ENCODE results near the gene NAP1L4. TPM values are rescaled to one million over a fixed set of nuclear protein-coding genes. Genes with fewer than 3 reads are reported as not detected.

Gene NAP1L4
- total RNA-seq, 6 experiments from 2014 or later: 37.6 to 76.0 (median 56.9) TPM

DNA sequence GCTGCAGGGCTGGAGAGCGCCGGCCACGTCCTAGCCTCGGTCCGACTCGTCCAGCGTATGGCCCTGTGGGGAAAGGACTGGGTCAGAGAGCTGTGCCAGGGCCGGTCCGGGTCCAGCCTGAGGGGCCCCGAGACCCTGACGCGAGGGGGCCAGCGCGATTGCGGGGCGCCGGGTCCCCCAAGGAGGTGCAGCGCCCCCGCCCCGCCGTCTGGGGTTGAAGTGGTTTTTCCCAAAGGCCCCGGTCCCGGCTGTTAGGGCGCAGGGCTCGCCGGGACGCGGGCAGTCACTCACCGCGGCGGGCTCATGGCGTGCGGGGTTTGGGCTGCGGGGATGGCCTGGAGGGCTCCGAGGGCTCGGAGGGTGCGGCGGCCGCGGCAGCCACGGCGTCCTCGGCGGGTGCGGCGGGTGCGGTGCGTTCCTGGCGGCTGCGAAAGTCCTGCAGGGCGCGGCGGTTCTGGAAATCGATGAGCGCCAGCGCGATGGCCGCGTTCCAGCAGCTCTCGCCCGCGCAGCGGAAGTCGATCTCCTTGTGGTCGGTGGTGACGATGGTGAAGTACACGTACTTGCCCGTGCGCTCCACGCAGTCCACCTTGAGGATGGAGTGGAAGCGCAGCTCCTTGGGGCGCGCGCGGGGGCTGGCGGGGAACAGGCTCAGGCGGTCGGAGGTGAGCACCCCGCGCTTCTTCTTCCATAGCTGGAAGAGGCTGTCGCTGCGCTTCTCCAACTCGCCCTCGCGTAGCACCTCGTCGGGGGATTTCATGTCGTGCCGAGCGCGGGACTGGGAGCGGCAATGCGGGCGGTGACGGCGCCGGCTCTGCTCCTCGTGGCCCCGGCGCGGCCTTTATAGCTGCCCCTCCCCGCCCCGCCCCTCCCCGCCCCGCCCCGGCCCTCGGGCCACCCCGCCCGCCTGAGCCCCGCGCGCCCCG, 63.3 kb downstream of the NAP1L4 start, which contains the start of gene PHLDA2:
TSS of gene PHLDA2 (minus strand) at position 816 of the 926 bp plus-strand sequence. CDS start at position 760, 56 bp downstream.
- Histone ChIP-seq H3K27me3 (no peaks in the 10 kb centered on the region), H3K4me1 (peaks cover 0 to 21% (median 9%) of the 10 kb centered on the region in 4 donors)
- WGBS (ENCODE audit: insufficient coverage, low coverage, low lambda C conversion rate, missing lambda C conversion rate): 0% methylated on average over 10 of the region's 113 CpGs

DNA sequence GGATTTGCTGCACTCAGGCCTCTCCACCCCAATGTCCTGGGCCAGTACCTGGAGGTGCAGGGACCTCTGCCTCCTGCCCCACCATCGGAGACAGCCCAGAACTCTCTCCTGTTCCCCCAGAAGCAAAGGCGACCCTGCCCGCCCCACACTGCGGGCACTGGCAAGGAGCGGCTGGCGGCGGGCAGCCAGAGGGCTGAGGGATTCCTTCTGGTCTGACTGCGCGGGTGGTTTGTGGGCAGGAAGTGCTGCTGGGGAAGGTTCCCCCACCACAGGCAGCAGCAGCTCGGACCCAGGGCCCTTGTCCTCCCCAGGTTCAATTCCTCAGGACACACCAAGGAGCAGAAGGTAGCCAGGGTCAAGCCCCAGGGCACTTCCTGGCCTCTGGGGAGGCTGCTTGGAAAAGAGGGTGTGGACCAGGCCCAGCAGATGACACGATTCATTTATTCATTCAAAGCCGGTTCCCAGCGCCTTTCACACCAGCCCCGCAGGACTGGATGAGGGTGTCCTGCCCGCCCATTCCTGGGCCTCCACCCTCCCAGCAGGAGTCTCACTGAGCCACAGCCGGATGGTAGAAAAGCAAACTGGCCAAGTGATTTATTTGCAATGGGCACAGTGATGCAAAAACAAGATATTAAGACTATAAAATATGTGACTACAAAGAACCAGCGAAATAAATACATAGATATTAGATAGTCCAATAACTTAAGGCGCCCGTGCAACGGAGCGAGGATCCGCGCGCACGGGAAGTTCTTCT, 64.1 kb downstream of the NAP1L4 start:
- Histone ChIP-seq H3K36me3 (no peaks in the 10 kb centered on the region), H3K4me1 (peaks cover 0 to 21% (median 9%) of the 10 kb centered on the region in 4 donors), H3K4me3 (peak overlapping the region; percentile 49 to 69 (median 54)), H3K27me3 (no peaks in the 10 kb centered on the region), H3K27ac (no peak overlapping the region), H3K9me3 (no peaks in the 10 kb centered on the region)
- TF ChIP-seq POLR2A (IDR thresholded peaks at IDR 0.05): no peak
- TF ChIP-seq, protein P1, sequence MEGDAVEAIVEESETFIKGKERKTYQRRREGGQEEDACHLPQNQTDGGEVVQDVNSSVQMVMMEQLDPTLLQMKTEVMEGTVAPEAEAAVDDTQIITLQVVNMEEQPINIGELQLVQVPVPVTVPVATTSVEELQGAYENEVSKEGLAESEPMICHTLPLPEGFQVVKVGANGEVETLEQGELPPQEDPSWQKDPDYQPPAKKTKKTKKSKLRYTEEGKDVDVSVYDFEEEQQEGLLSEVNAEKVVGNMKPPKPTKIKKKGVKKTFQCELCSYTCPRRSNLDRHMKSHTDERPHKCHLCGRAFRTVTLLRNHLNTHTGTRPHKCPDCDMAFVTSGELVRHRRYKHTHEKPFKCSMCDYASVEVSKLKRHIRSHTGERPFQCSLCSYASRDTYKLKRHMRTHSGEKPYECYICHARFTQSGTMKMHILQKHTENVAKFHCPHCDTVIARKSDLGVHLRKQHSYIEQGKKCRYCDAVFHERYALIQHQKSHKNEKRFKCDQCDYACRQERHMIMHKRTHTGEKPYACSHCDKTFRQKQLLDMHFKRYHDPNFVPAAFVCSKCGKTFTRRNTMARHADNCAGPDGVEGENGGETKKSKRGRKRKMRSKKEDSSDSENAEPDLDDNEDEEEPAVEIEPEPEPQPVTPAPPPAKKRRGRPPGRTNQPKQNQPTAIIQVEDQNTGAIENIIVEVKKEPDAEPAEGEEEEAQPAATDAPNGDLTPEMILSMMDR (IDR thresholded peaks at IDR 0.05): no peak
- 8% methylated on average over 9 of the region's 25 CpGs for WGBS (ENCODE audit: insufficient coverage, low coverage, low lambda C conversion rate, missing lambda C conversion rate)
- DNase-seq (peak in 2 of 3 donors; percentile 24 to 40), ATAC-seq (no peak)
- intact Hi-C loops (cut with DNase I): no loop called here

More for the DNA sequence above, 63.3 kb downstream of the NAP1L4 start, which contains the start of gene PHLDA2:
- Histone ChIP-seq H3K36me3 (no peaks in the 10 kb centered on the region), H3K27ac (peak within 1 kb of the TSS in 1 of 3 donors; percentile 70), H3K4me3 (peak within 1 kb of the TSS; percentile 49 to 69 (median 54)), H3K9me3 (no peaks in the 10 kb centered on the region)
- ATAC-seq (peak; percentile 27 to 52 (median 39)), DNase-seq (peak; percentile 74 to 77 (median 76))
- TF ChIP-seq, protein P1 (IDR thresholded peaks at IDR 0.05): no peak
- peak; percentile 88 for TF ChIP-seq POLR2A (IDR thresholded peaks at IDR 0.05)
- intact Hi-C loops (cut with DNase I): no loop called here

DNA sequence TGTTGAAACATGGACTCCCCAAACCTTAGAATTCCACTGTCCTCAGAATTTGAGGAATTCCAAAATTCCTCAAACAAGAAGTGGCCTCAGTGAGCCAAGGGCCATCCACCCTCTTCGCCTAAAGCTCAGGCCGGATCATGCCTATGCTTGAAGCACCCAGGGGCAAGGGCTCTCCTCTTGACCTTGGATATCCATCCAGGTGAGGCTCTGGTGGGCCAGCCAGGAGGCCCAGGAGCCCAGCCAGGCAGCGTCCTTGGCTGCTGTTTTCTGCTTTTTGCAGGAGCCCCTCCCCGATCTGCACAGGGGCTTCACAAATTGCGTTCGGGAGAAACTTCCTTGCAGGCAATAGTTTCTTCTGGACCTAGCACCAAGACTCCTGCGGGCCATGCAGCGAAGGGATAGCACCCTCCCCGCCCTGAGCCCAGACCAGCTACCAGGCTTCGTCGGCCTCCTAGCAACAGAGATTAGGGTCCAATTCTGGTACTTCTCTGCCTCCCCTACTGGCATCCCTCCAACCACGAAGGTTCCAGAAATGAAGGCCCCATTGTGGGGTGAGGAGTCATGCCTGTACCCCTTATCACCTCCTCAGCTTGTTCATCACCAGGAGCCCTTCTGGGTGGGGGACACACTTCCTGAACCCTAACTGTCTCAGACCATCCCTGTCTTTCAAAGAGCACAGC, 64.9 kb downstream of the NAP1L4 start:
- TF ChIP-seq, protein P1 (IDR thresholded peaks at IDR 0.05): no peak
- TF ChIP-seq POLR2A (IDR thresholded peaks at IDR 0.05): no peak
- peak in 1 of 3 donors; percentile 22 for DNase-seq
- H3K36me3 ChIP-seq: no peaks in the 10 kb centered on the region
- no peak overlapping the region for H3K27ac ChIP-seq
- H3K27me3 ChIP-seq: no peaks in the 10 kb centered on the region
- ATAC-seq: no peak
- intact Hi-C loops (cut with DNase I): no loop called here
- WGBS (ENCODE audit: insufficient coverage, low coverage, low lambda C conversion rate, missing lambda C conversion rate): 100% methylated on average over 1 of the region's 12 CpGs
- peaks cover 0 to 21% (median 9%) of the 10 kb centered on the region in 4 donors for H3K4me1 ChIP-seq
- no peaks in the 10 kb centered on the region for H3K9me3 ChIP-seq
- no peak overlapping the region for H3K4me3 ChIP-seq

DNA sequence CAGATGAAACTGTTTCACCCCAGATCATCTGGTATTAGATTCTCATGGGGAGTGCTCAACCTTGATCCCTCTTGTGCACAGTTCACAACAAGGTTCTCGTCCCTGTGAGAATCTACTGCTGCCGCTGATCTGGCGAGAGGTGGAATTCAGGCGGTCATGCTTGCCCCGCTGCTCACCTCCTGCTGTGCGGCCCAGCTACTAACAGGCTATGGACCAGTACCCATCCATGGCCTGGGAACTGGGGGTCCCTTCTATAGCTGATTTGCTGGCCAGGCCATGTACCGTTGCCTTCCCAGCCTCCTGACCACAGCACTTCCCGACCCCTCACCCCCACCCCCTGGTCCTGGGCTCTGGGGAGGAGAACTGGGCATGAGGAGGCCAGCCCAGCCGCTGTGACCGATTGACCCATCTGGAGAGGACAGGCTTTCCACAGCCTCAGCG, 65.5 kb downstream of the NAP1L4 start:
- H3K36me3 ChIP-seq: no peaks in the 10 kb centered on the region
- no peak for ATAC-seq
- H3K4me3 ChIP-seq: no peak overlapping the region
- intact Hi-C loops (cut with DNase I): no loop called here
- H3K27me3 ChIP-seq: no peaks in the 10 kb centered on the region
- TF ChIP-seq POLR2A (IDR thresholded peaks at IDR 0.05): no peak
- TF ChIP-seq, protein P1 (IDR thresholded peaks at IDR 0.05): no peak
- H3K9me3 ChIP-seq: no peaks in the 10 kb centered on the region
- WGBS (ENCODE audit: insufficient coverage, low coverage, low lambda C conversion rate, missing lambda C conversion rate): no CpG with 5 or more reads among the region's 11 CpGs
- H3K27ac ChIP-seq: no peak overlapping the region
- peak in 1 of 3 donors; percentile 18 for DNase-seq
- peaks cover 0 to 21% (median 9%) of the 10 kb centered on the region in 4 donors for H3K4me1 ChIP-seq

All from right lobe of liver (tissue), 6 donors.